Measurements from ENCODE around the gene ZAP70. TPM values are rescaled to one million over a fixed set of nuclear protein-coding genes. Genes with fewer than 3 reads are reported as not detected.

ZAP70 gene
- total and polyA plus RNA-seq, 4 experiments from 2014 or later = 140 to 419 (median 276) TPM

- POLR2A ChIA-PET (ENCODE audit: partially characterized antibody) = interaction anchor here (0.8 to 14.2 kb wide), 9 partner anchors 10 to 77 kb away, joined by 3 to 284 read pairs (median 7); partner anchors contain the start of genes ACTR1B and ZAP70
- no peak overlapping the region for H3K4me3 ChIP-seq (ENCODE audit: low read length in 2 of 2)
- H3K27ac ChIP-seq (ENCODE audit: low read depth, low read length) = no peak overlapping the region
- H3K27me3 ChIP-seq (ENCODE audit: insufficient read depth, low read length) = no peaks in the 10 kb centered on the region
- no peaks in the 10 kb centered on the region for H3K9me3 ChIP-seq (ENCODE audit: control insufficient read depth in 1 of 2, low read length in 2 of 2)
- intact Hi-C loops (cut with micrococcal nuclease) = no loop called here
- Mint-ChIP-seq H3K9me3 (peaks cover 0 to 2% (median 0%) of the 10 kb centered on the region in 8 donors), H3K4me3 (peak overlapping the region in 3 of 8 donors; percentile 20 to 61 (median 50)), H3K36me3 (peaks cover 35 to 51% of the 10 kb centered on the region in 2 donors), H3K4me1 (peaks cover 42 to 77% (median 57%) of the 10 kb centered on the region in 4 donors), H3K27me3 (no peaks in the 10 kb centered on the region), H3K27ac (peak overlapping the region; percentile 25 to 90 (median 79))
- DNase-seq = peak in 4 of 5 donors; percentile 31 to 43 (median 34)
- H3K4me1 ChIP-seq (ENCODE audit: insufficient read depth, low read length) = peaks cover 55% of the 10 kb centered on the region
- CTCF ChIA-PET (ENCODE audit: partially characterized antibody) = interaction anchor here (0.8 to 10.0 kb wide), 18 partner anchors 8 to 448 kb away, joined by 3 to 166 read pairs (median 6); partner anchors contain the start of genes COX5B and ZAP70
- H3K36me3 ChIP-seq (ENCODE audit: insufficient read depth, low read length) = peaks cover 42% of the 10 kb centered on the region
Measured at GRCh38 chr2:97740590-97741182, 27.3 kb downstream of the ZAP70 start.

- peak overlapping the region in 1 of 8 donors; percentile 7 for H3K4me3 Mint-ChIP-seq
- POLR2A ChIA-PET (ENCODE audit: partially characterized antibody) = interaction anchor here (0.8 to 14.2 kb wide), 9 partner anchors 11 to 78 kb away, joined by 3 to 284 read pairs (median 7); partner anchors contain the start of genes ACTR1B and ZAP70
- DNase-seq = no peak
- no peaks in the 10 kb centered on the region for H3K27me3 Mint-ChIP-seq
- peaks cover 39% of the 10 kb centered on the region for H3K36me3 ChIP-seq (ENCODE audit: insufficient read depth, low read length)
- peaks cover 0 to 2% (median 0%) of the 10 kb centered on the region in 8 donors for H3K9me3 Mint-ChIP-seq
- peak overlapping the region; percentile 48 for H3K27ac ChIP-seq (ENCODE audit: low read depth, low read length)
- CTCF ChIA-PET (ENCODE audit: partially characterized antibody) = interaction anchor here (0.8 to 10.0 kb wide), 16 partner anchors 10 to 447 kb away, joined by 3 to 166 read pairs (median 6); partner anchors contain the start of gene ZAP70
- peak overlapping the region; percentile 25 to 93 (median 88) for H3K27ac Mint-ChIP-seq
- no peaks in the 10 kb centered on the region for H3K27me3 ChIP-seq (ENCODE audit: insufficient read depth, low read length)
- no peaks in the 10 kb centered on the region for H3K9me3 ChIP-seq (ENCODE audit: control insufficient read depth in 1 of 2, low read length in 2 of 2)
- H3K4me1 Mint-ChIP-seq = peaks cover 44 to 81% (median 60%) of the 10 kb centered on the region in 4 donors
- intact Hi-C loops (cut with micrococcal nuclease) = no loop called here
- no peak overlapping the region for H3K4me3 ChIP-seq (ENCODE audit: low read length in 2 of 2)
- peaks cover 33 to 49% of the 10 kb centered on the region in 2 donors for H3K36me3 Mint-ChIP-seq
- H3K4me1 ChIP-seq (ENCODE audit: insufficient read depth, low read length) = peaks cover 61% of the 10 kb centered on the region
Measured at GRCh38 chr2:97741251-97741650, 27.9 kb downstream of the ZAP70 start.

GRCh38 chr2:97741686-97742085, 28.3 kb downstream of the ZAP70 start:
- intact Hi-C loops (cut with micrococcal nuclease) = no loop called here
- Mint-ChIP-seq H3K36me3 (peaks cover 30 to 45% of the 10 kb centered on the region in 2 donors), H3K4me3 (peak overlapping the region in 7 of 8 donors; percentile 11 to 79 (median 51)), H3K27me3 (no peaks in the 10 kb centered on the region), H3K27ac (peak overlapping the region; percentile 25 to 93 (median 88)), H3K9me3 (peaks cover 0 to 2% (median 0%) of the 10 kb centered on the region in 8 donors), H3K4me1 (peaks cover 48 to 80% (median 64%) of the 10 kb centered on the region in 4 donors)
- ChIA-PET POLR2A (ENCODE audit: partially characterized antibody) (interaction anchor here (0.8 to 14.2 kb wide), 12 partner anchors 8 to 78 kb away, joined by 3 to 284 read pairs (median 6); partner anchors contain the start of genes ACTR1B and ZAP70), CTCF (ENCODE audit: partially characterized antibody) (interaction anchor here (1.1 to 10.0 kb wide), 14 partner anchors 9 to 447 kb away, joined by 4 to 166 read pairs (median 6); partner anchors contain the start of gene ZAP70)
- no peak for DNase-seq
- Histone ChIP-seq H3K27me3 (ENCODE audit: insufficient read depth, low read length) (no peaks in the 10 kb centered on the region), H3K27ac (ENCODE audit: low read depth, low read length) (peak overlapping the region; percentile 48), H3K4me3 (ENCODE audit: low read length in 2 of 2) (no peak overlapping the region), H3K4me1 (ENCODE audit: insufficient read depth, low read length) (peaks cover 65% of the 10 kb centered on the region), H3K36me3 (ENCODE audit: insufficient read depth, low read length) (peaks cover 35% of the 10 kb centered on the region), H3K9me3 (ENCODE audit: control insufficient read depth in 1 of 2, low read length in 2 of 2) (no peaks in the 10 kb centered on the region)

GRCh38 chr2:97742381-97742847, 29.0 kb downstream of the ZAP70 start:
- H3K4me1 Mint-ChIP-seq = peaks cover 55 to 82% (median 68%) of the 10 kb centered on the region in 4 donors

GRCh38 chr2:97743913-97744312, 30.5 kb downstream of the ZAP70 start:
- peaks cover 0 to 2% (median 0%) of the 10 kb centered on the region in 8 donors for H3K9me3 Mint-ChIP-seq
- H3K4me3 Mint-ChIP-seq = peak overlapping the region in 4 of 8 donors; percentile 21 to 63 (median 42)
- ChIA-PET CTCF (ENCODE audit: partially characterized antibody) (interaction anchor here (0.9 to 10.0 kb wide), 5 partner anchors 18 to 153 kb away, joined by 3 to 166 read pairs (median 46); partner anchors contain the start of gene ZAP70), POLR2A (ENCODE audit: partially characterized antibody) (interaction anchor here (0.8 to 14.2 kb wide), 5 partner anchors 14 to 98 kb away, joined by 3 to 284 read pairs (median 6); partner anchors contain the start of genes ACTR1B, COX5B and ZAP70)
- H3K36me3 ChIP-seq (ENCODE audit: insufficient read depth, low read length) = peaks cover 13% of the 10 kb centered on the region
- peaks cover 10 to 25% of the 10 kb centered on the region in 2 donors for H3K36me3 Mint-ChIP-seq
- no peak for DNase-seq
- peaks cover 84% of the 10 kb centered on the region for H3K4me1 ChIP-seq (ENCODE audit: insufficient read depth, low read length)
- H3K27ac ChIP-seq (ENCODE audit: low read depth, low read length) = no peak overlapping the region
- peak overlapping the region; percentile 68 to 94 (median 89) for H3K27ac Mint-ChIP-seq
- H3K4me1 Mint-ChIP-seq = peaks cover 59 to 84% (median 72%) of the 10 kb centered on the region in 4 donors
- H3K9me3 ChIP-seq (ENCODE audit: control insufficient read depth in 1 of 2, low read length in 2 of 2) = no peaks in the 10 kb centered on the region
- no peak overlapping the region for H3K4me3 ChIP-seq (ENCODE audit: low read length in 2 of 2)
- H3K27me3 ChIP-seq (ENCODE audit: insufficient read depth, low read length) = no peaks in the 10 kb centered on the region
- intact Hi-C loops (cut with micrococcal nuclease) = no loop called here
- H3K27me3 Mint-ChIP-seq = no peaks in the 10 kb centered on the region

More at GRCh38 chr2:97742381-97742847, 29.0 kb downstream of the ZAP70 start:
- ChIA-PET POLR2A (ENCODE audit: partially characterized antibody) (interaction anchor here (1.0 to 14.2 kb wide), 11 partner anchors 9 to 891 kb away, joined by 3 to 284 read pairs (median 4); partner anchors contain the start of genes ACTR1B and ZAP70), CTCF (ENCODE audit: partially characterized antibody) (interaction anchor here (0.9 to 10.0 kb wide), 7 partner anchors 14 to 152 kb away, joined by 3 to 166 read pairs (median 46); partner anchors contain the start of gene ZAP70)
- no peaks in the 10 kb centered on the region for H3K27me3 ChIP-seq (ENCODE audit: insufficient read depth, low read length)
- Mint-ChIP-seq H3K27me3 (no peaks in the 10 kb centered on the region), H3K36me3 (peaks cover 22 to 38% of the 10 kb centered on the region in 2 donors), H3K27ac (peak overlapping the region; percentile 81 to 93 (median 88)), H3K4me3 (peak overlapping the region in 6 of 8 donors; percentile 37 to 79 (median 64)), H3K9me3 (peaks cover 0 to 2% (median 0%) of the 10 kb centered on the region in 8 donors)
- intact Hi-C loops (cut with micrococcal nuclease) = no loop called here
- peaks cover 28% of the 10 kb centered on the region for H3K36me3 ChIP-seq (ENCODE audit: insufficient read depth, low read length)
- peak in 1 of 5 donors; percentile 24 for DNase-seq
- H3K9me3 ChIP-seq (ENCODE audit: control insufficient read depth in 1 of 2, low read length in 2 of 2) = no peaks in the 10 kb centered on the region
- H3K4me1 ChIP-seq (ENCODE audit: insufficient read depth, low read length) = peaks cover 72% of the 10 kb centered on the region
- H3K27ac ChIP-seq (ENCODE audit: low read depth, low read length) = peak overlapping the region; percentile 48
- H3K4me3 ChIP-seq (ENCODE audit: low read length in 2 of 2) = no peak overlapping the region

GRCh38 chr2:97745474-97746174, 32.2 kb downstream of the ZAP70 start:
- Histone ChIP-seq H3K36me3 (ENCODE audit: insufficient read depth, low read length) (peaks cover under 1% of the 10 kb centered on the region), H3K27ac (ENCODE audit: low read depth, low read length) (no peak overlapping the region), H3K27me3 (ENCODE audit: insufficient read depth, low read length) (no peaks in the 10 kb centered on the region), H3K4me3 (ENCODE audit: low read length in 2 of 2) (no peak overlapping the region), H3K9me3 (ENCODE audit: control insufficient read depth in 1 of 2, low read length in 2 of 2) (no peaks in the 10 kb centered on the region), H3K4me1 (ENCODE audit: insufficient read depth, low read length) (peaks cover 76% of the 10 kb centered on the region)
- ChIA-PET CTCF (ENCODE audit: partially characterized antibody) (interaction anchor here (1.0 to 11.4 kb wide), 7 partner anchors 9 to 155 kb away, joined by 3 to 198 read pairs (median 5); partner anchors contain the start of gene ZAP70), POLR2A (ENCODE audit: partially characterized antibody) (interaction anchor here (1.1 to 14.2 kb wide), 2 partner anchors 19 to 32 kb away, joined by 3 to 284 read pairs; partner anchors contain the start of gene ZAP70)
- H3K27me3 Mint-ChIP-seq = no peaks in the 10 kb centered on the region
- peak overlapping the region; percentile 35 to 83 (median 69) for H3K4me3 Mint-ChIP-seq
- peaks cover 7 to 16% of the 10 kb centered on the region in 2 donors for H3K36me3 Mint-ChIP-seq
- intact Hi-C loops (cut with micrococcal nuclease) = no loop called here
- H3K27ac Mint-ChIP-seq = peak overlapping the region; percentile 48 to 90 (median 70)
- peak; percentile 21 to 59 (median 39) for DNase-seq
- H3K9me3 Mint-ChIP-seq = peaks cover 0 to 2% (median 0%) of the 10 kb centered on the region in 8 donors
- H3K4me1 Mint-ChIP-seq = peaks cover 57 to 81% (median 68%) of the 10 kb centered on the region in 4 donors
